ENCODE measurements around the gene PRDM16. TPM values are rescaled to one million over a fixed set of nuclear protein-coding genes. Genes with fewer than 3 reads are reported as not detected.

The PRDM16 gene
- total RNA-seq, 1 experiment from 2014 or later = 0.09 TPM

- intact Hi-C loops (cut with micrococcal nuclease; ENCODE audit: unreplicated experiment) = no loop called here
- no peak for DNase-seq
- no peak for TF ChIP-seq CTCF (IDR thresholded peaks at IDR 0.05; ENCODE audit: unreplicated experiment)
- Mint-ChIP-seq H3K36me3 (ENCODE audit: insufficient read depth, unreplicated experiment) (no peaks in the 10 kb centered on the region), H3K4me3 (ENCODE audit: low read depth, unreplicated experiment) (no peak overlapping the region), H3K27me3 (ENCODE audit: unreplicated experiment) (peaks cover 21% of the 10 kb centered on the region), H3K27ac (ENCODE audit: unreplicated experiment) (no peak overlapping the region), H3K4me1 (ENCODE audit: low read depth, unreplicated experiment) (no peaks in the 10 kb centered on the region), H3K9me3 (ENCODE audit: low read depth, unreplicated experiment) (no peaks in the 10 kb centered on the region)
- BruUV-seq (replicated peaks) = no TSS peak
- CTCF ChIA-PET = no interaction called here
These were observed 23.5 kb downstream of the PRDM16 start for GRCh38 chr1:3092530-3092929.

DNA sequence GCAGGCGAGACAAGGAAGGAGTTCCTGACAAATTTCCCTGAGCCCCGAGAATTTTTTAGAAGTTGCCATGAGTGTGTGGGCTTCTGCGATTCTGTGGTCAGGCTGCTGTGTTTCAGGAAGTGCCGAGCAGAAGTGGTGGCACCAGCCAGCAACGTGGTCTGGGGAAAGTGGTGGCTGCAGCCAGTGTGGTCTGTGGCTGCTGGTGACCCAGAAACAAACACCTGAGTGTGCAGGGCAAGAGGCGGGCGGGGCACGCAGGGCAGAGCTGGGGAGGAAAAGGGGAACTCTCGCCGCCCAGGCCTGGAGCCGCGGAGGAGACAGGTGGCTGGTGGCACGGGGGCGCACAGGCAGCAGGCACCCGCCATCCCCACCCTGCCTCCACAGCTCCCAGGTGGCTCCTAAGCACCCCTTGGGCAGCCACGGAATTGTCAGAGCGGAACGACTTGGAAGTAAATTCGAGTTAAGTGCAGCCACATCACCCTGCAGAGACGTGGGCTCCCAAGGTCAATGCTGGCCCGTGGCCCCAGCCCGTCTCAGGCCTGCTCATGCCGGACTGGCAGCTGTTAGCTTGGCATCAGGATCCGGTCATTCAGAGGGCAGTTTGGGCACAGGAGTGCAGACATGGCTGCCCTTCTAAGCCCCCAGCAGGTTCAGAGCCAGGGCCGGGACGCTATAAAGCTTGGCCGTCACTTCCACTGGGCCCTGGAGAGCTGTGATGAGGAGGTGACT lies 25.1 kb downstream of the PRDM16 start:
- no peak overlapping the region for H3K27ac Mint-ChIP-seq (ENCODE audit: unreplicated experiment)
- H3K4me1 Mint-ChIP-seq (ENCODE audit: low read depth, unreplicated experiment) = no peaks in the 10 kb centered on the region
- CTCF ChIA-PET = no interaction called here
- H3K9me3 Mint-ChIP-seq (ENCODE audit: low read depth, unreplicated experiment) = no peaks in the 10 kb centered on the region
- BruUV-seq (replicated peaks) = no TSS peak
- H3K36me3 Mint-ChIP-seq (ENCODE audit: insufficient read depth, unreplicated experiment) = no peaks in the 10 kb centered on the region
- H3K4me3 Mint-ChIP-seq (ENCODE audit: low read depth, unreplicated experiment) = no peak overlapping the region
- intact Hi-C loops (cut with micrococcal nuclease; ENCODE audit: unreplicated experiment) = no loop called here
- no peak for DNase-seq
- peaks cover 34% of the 10 kb centered on the region for H3K27me3 Mint-ChIP-seq (ENCODE audit: unreplicated experiment)
- TF ChIP-seq CTCF (IDR thresholded peaks at IDR 0.05; ENCODE audit: unreplicated experiment) = no peak

DNA sequence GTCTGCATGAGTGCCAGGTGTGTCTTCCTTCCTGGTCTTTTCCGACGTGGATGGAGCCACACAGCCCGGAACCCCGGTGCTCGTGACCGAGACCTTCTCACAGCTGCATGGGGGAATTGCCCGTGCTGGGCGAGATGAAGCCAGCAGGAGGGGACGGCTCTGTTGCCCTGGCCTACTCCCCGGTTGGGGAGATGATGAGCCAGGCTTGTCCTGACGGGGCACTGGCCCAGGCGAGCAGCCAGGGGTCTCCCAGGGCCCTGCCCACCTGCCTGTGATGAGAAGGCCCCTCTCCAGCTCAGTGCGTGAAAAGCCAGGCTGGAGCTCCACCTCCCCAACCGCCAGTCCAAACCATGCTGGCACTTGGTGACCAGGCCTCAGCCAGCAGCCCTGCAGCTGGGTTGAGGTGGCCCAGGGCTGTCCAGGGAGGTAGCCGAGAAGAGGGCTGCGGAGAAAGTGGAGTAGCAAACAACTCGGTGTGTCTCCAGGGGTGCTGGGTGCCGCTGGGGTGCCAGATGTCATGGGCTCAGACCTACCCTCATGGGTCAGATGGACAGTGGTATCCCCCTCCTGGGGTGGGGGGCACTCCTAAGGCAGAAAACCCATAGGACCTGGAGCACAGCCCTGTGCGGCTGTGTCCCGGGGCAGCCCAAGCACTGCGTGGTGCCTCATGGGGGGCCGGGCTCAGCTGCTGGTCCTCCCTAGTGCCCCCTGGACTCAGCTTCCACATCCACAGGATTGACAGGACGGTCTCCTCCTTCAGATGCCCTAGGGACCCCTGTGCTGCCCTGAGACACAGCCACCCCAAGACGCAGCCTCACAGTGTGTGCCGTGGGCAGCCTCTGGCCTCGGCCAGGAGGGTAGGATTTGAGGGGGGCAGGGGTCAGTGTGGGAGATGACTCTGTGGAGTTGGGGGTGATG lies 26.1 kb downstream of the PRDM16 start:
- no peak for TF ChIP-seq CTCF (IDR thresholded peaks at IDR 0.05; ENCODE audit: unreplicated experiment)

GRCh38 chr1:3096345-3096744 lies 27.3 kb downstream of the PRDM16 start:
- Mint-ChIP-seq H3K4me3 (ENCODE audit: low read depth, unreplicated experiment) (no peak overlapping the region), H3K27me3 (ENCODE audit: unreplicated experiment) (peaks cover 56% of the 10 kb centered on the region), H3K9me3 (ENCODE audit: low read depth, unreplicated experiment) (no peaks in the 10 kb centered on the region), H3K36me3 (ENCODE audit: insufficient read depth, unreplicated experiment) (no peaks in the 10 kb centered on the region), H3K27ac (ENCODE audit: unreplicated experiment) (no peak overlapping the region), H3K4me1 (ENCODE audit: low read depth, unreplicated experiment) (no peaks in the 10 kb centered on the region)
- no peak for TF ChIP-seq CTCF (IDR thresholded peaks at IDR 0.05; ENCODE audit: unreplicated experiment)
- CTCF ChIA-PET = no interaction called here
- DNase-seq = no peak
- intact Hi-C loops (cut with micrococcal nuclease; ENCODE audit: unreplicated experiment) = no loop called here
- no TSS peak for BruUV-seq (replicated peaks)

More for the DNA sequence above, 26.1 kb downstream of the PRDM16 start:
- no peak overlapping the region for H3K4me3 Mint-ChIP-seq (ENCODE audit: low read depth, unreplicated experiment)
- no peaks in the 10 kb centered on the region for H3K9me3 Mint-ChIP-seq (ENCODE audit: low read depth, unreplicated experiment)
- CTCF ChIA-PET = no interaction called here
- no peaks in the 10 kb centered on the region for H3K4me1 Mint-ChIP-seq (ENCODE audit: low read depth, unreplicated experiment)
- BruUV-seq (replicated peaks) = no TSS peak
- intact Hi-C loops (cut with micrococcal nuclease; ENCODE audit: unreplicated experiment) = no loop called here
- no peaks in the 10 kb centered on the region for H3K36me3 Mint-ChIP-seq (ENCODE audit: insufficient read depth, unreplicated experiment)
- no peak overlapping the region for H3K27ac Mint-ChIP-seq (ENCODE audit: unreplicated experiment)
- H3K27me3 Mint-ChIP-seq (ENCODE audit: unreplicated experiment) = peaks cover 44% of the 10 kb centered on the region
- DNase-seq = no peak
